Measurements from ENCODE around the gene SLC27A4. TPM values are rescaled to one million over a fixed set of nuclear protein-coding genes. Genes with fewer than 3 reads are reported as not detected.
A peak's percentile ranks its signal among the peaks of the same experiment; 100 is the strongest.

SLC27A4 gene
- total RNA-seq, 1 experiment from 2014 or later = 18.8 TPM

GRCh38 chr9:128324401-128324800, 15.9 kb upstream of the SLC27A4 start:
- peak overlapping the region; percentile 86 for H3K4me3 Mint-ChIP-seq (ENCODE audit: unreplicated experiment)
- no peaks in the 10 kb centered on the region for H3K9me3 Mint-ChIP-seq (ENCODE audit: unreplicated experiment)
- peaks cover 46% of the 10 kb centered on the region for H3K36me3 Mint-ChIP-seq (ENCODE audit: insufficient read depth, unreplicated experiment)
- no TSS peak for BruUV-seq (replicated peaks)
- no peak overlapping the region for H3K27ac Mint-ChIP-seq (ENCODE audit: low read depth, unreplicated experiment)
- intact Hi-C loops (cut with micrococcal nuclease) = no loop called here
- no peak for DNase-seq (ENCODE audit: unreplicated experiment)
- TF ChIP-seq CTCF (IDR thresholded peaks at IDR 0.05; ENCODE audit: unreplicated experiment) = no peak
- ChIA-PET POLR2A (interaction anchor here (1.2 to 1.9 kb wide), 3 partner anchors 11 to 17 kb away, joined by 3 to 8 read pairs (median 6); partner anchors contain the start of gene SLC27A4), CTCF (interaction anchor here (0.6 to 2.4 kb wide), 7 partner anchors 17 to 345 kb away, joined by 3 to 16 read pairs (median 4); no protein-coding TSS in a partner anchor)
- H3K27me3 Mint-ChIP-seq (ENCODE audit: insufficient read depth, unreplicated experiment) = no peaks in the 10 kb centered on the region
- peaks cover 20% of the 10 kb centered on the region for H3K4me1 Mint-ChIP-seq (ENCODE audit: insufficient read depth, unreplicated experiment)

GRCh38 chr9:128325629-128326028, 14.7 kb upstream of the SLC27A4 start:
- Mint-ChIP-seq H3K36me3 (ENCODE audit: insufficient read depth, unreplicated experiment) (peaks cover 40% of the 10 kb centered on the region), H3K27me3 (ENCODE audit: insufficient read depth, unreplicated experiment) (no peaks in the 10 kb centered on the region), H3K27ac (ENCODE audit: low read depth, unreplicated experiment) (peak overlapping the region; percentile 46), H3K4me1 (ENCODE audit: insufficient read depth, unreplicated experiment) (peaks cover 20% of the 10 kb centered on the region), H3K9me3 (ENCODE audit: unreplicated experiment) (no peaks in the 10 kb centered on the region), H3K4me3 (ENCODE audit: unreplicated experiment) (no peak overlapping the region)
- intact Hi-C loops (cut with micrococcal nuclease) = no loop called here
- ChIA-PET POLR2A (interaction anchor here (0.6 to 1.9 kb wide), 5 partner anchors 9 to 560 kb away, joined by 3 to 8 read pairs (median 4); no protein-coding TSS in a partner anchor), CTCF (interaction anchor here (0.6 to 2.4 kb wide), 5 partner anchors 16 to 131 kb away, joined by 3 to 16 read pairs (median 10); no protein-coding TSS in a partner anchor)
- peak; percentile 33 for DNase-seq (ENCODE audit: unreplicated experiment)
- TF ChIP-seq CTCF (IDR thresholded peaks at IDR 0.05; ENCODE audit: unreplicated experiment) = no peak
- BruUV-seq (replicated peaks) = no TSS peak

GRCh38 chr9:128333451-128333869, 6.9 kb upstream of the SLC27A4 start:
- peaks cover 24% of the 10 kb centered on the region for H3K36me3 Mint-ChIP-seq (ENCODE audit: insufficient read depth, unreplicated experiment)
- intact Hi-C loops (cut with micrococcal nuclease) = no loop called here
- H3K9me3 Mint-ChIP-seq (ENCODE audit: unreplicated experiment) = no peaks in the 10 kb centered on the region
- ChIA-PET CTCF (interaction anchor here (0.7 to 1.0 kb wide), 4 partner anchors 8 to 155 kb away, joined by 3 to 8 read pairs (median 4); no protein-coding TSS in a partner anchor), POLR2A (interaction anchor here (0.7 to 1.0 kb wide), 2 partner anchors 183 to 222 kb away, joined by 3 read pairs; no protein-coding TSS in a partner anchor)
- no TSS peak for BruUV-seq (replicated peaks)
- H3K27ac Mint-ChIP-seq (ENCODE audit: low read depth, unreplicated experiment) = no peak overlapping the region
- H3K4me3 Mint-ChIP-seq (ENCODE audit: unreplicated experiment) = no peak overlapping the region
- peaks cover 6% of the 10 kb centered on the region for H3K4me1 Mint-ChIP-seq (ENCODE audit: insufficient read depth, unreplicated experiment)
- DNase-seq (ENCODE audit: unreplicated experiment) = no peak
- no peaks in the 10 kb centered on the region for H3K27me3 Mint-ChIP-seq (ENCODE audit: insufficient read depth, unreplicated experiment)
- TF ChIP-seq CTCF (IDR thresholded peaks at IDR 0.05; ENCODE audit: unreplicated experiment) = no peak

- Mint-ChIP-seq H3K4me1 (ENCODE audit: insufficient read depth, unreplicated experiment) (no peaks in the 10 kb centered on the region), H3K9me3 (ENCODE audit: unreplicated experiment) (no peaks in the 10 kb centered on the region), H3K36me3 (ENCODE audit: insufficient read depth, unreplicated experiment) (peaks cover 18% of the 10 kb centered on the region), H3K27ac (ENCODE audit: low read depth, unreplicated experiment) (no peak overlapping the region), H3K27me3 (ENCODE audit: insufficient read depth, unreplicated experiment) (no peaks in the 10 kb centered on the region), H3K4me3 (ENCODE audit: unreplicated experiment) (no peak overlapping the region)
- BruUV-seq (replicated peaks) = no TSS peak
- DNase-seq (ENCODE audit: unreplicated experiment) = no peak
- ChIA-PET POLR2A (interaction anchor here (1.6 kb wide), 1 partner anchor 10 kb away, joined by 6 read pairs; no protein-coding TSS in a partner anchor), CTCF (interaction anchor here (0.6 to 1.7 kb wide), 2 partner anchors 28 to 40 kb away, joined by 3 to 8 read pairs; no protein-coding TSS in a partner anchor)
- no peak for TF ChIP-seq CTCF (IDR thresholded peaks at IDR 0.05; ENCODE audit: unreplicated experiment)
- intact Hi-C loops (cut with micrococcal nuclease) = no loop called here
Observed at GRCh38 chr9:128335161-128335560, 5.2 kb upstream of the SLC27A4 start.
